Measurements from ENCODE around the gene TCF12. TPM values are rescaled to one million over a fixed set of nuclear protein-coding genes. Genes with fewer than 3 reads are reported as not detected.

TCF12 gene
- total RNA-seq, 1 donor from 2014 or later = 110 TPM

Small RNA genes lying within 50 kb of the gene (small RNA-seq; reads per million reads assigned to genes)
- gene RF01210 (ENCODE audit: low replicate concordance) = not detected

Other genes with a start within 250 kb of the TCF12 start
- 79.9 TPM for gene ZNF280D, start 185.1 kb upstream of the TCF12 start, total RNA-seq